Measurements from ENCODE around the gene SLC8A1. TPM values are rescaled to one million over a fixed set of nuclear protein-coding genes. Genes with fewer than 3 reads are reported as not detected.

The SLC8A1 gene
- total RNA-seq, 1 experiment from 2014 or later, result not detected

- Histone ChIP-seq H3K27me3 (replicated peaks; ENCODE audit: insufficient read depth, low read depth, low read length, poor library complexity) (peaks cover 15% of the 10 kb centered on the region), H3K36me3 (ENCODE audit: insufficient read depth, low read length, poor library complexity, severe bottlenecking) (no peaks in the 10 kb centered on the region), H3K4me1 (ENCODE audit: insufficient read depth, low read length, poor library complexity, severe bottlenecking) (no peaks in the 10 kb centered on the region), H3K4me3 (ENCODE audit: low read depth, low read length, poor library complexity, severe bottlenecking) (no peak overlapping the region), H3K27ac (ENCODE audit: low read depth, low read length, poor library complexity, severe bottlenecking) (no peak overlapping the region), H3K9me3 (ENCODE audit: low read depth, low read length, poor library complexity, severe bottlenecking) (no peaks in the 10 kb centered on the region)
- intact Hi-C loops (cut with micrococcal nuclease; ENCODE audit: unreplicated experiment), result no loop called here
- no TSS peak for BruUV-seq (replicated peaks)
- CTCF ChIA-PET, result no interaction called here
- TF ChIP-seq CTCF (conservative IDR thresholded peaks at IDR 0.05; ENCODE audit: low read depth, low read length) (no peak), EZH2 (IDR thresholded peaks at IDR 0.05; ENCODE audit: borderline replicate concordance, low read depth, low read length, poor library complexity, severe bottlenecking) (no peak)
- POLR2A ChIA-PET (ENCODE audit: low non-redundant PET), result no interaction called here
- no peak for DNase-seq (ENCODE audit: low spot score)
These were observed 67.7 kb downstream of the SLC8A1 start for GRCh38 chr2:40384233-40384632.

DNA sequence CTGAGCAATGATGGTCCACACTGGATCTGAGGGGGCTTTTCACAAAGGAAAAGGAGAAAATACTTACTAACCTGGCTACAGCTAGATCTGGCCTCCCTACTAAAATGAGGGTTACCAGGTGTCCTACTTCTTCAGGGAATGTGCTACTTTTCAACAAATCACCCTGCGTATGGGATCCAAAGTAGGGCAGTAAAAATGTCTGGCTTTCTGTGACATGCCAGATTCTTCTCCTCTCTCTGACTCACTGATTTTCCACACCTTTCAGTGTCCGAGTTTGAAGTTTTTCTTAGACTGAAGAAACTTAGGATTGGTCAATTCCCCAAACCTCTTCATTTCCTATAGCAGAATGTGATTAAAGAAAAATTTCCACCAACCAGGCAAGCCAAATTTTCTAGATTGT is 71.2 kb downstream of the SLC8A1 start:
- peaks cover 4% of the 10 kb centered on the region for H3K27me3 ChIP-seq (replicated peaks; ENCODE audit: insufficient read depth, low read depth, low read length, poor library complexity)
- H3K4me3 ChIP-seq (ENCODE audit: low read depth, low read length, poor library complexity, severe bottlenecking), result no peak overlapping the region
- no peaks in the 10 kb centered on the region for H3K9me3 ChIP-seq (ENCODE audit: low read depth, low read length, poor library complexity, severe bottlenecking)
- H3K27ac ChIP-seq (ENCODE audit: low read depth, low read length, poor library complexity, severe bottlenecking), result no peak overlapping the region
- POLR2A ChIA-PET (ENCODE audit: low non-redundant PET), result no interaction called here
- intact Hi-C loops (cut with micrococcal nuclease; ENCODE audit: unreplicated experiment), result no loop called here
- no peak for DNase-seq (ENCODE audit: low spot score)
- no peaks in the 10 kb centered on the region for H3K36me3 ChIP-seq (ENCODE audit: insufficient read depth, low read length, poor library complexity, severe bottlenecking)
- BruUV-seq (replicated peaks), result no TSS peak
- TF ChIP-seq CTCF (conservative IDR thresholded peaks at IDR 0.05; ENCODE audit: low read depth, low read length) (no peak), EZH2 (IDR thresholded peaks at IDR 0.05; ENCODE audit: borderline replicate concordance, low read depth, low read length, poor library complexity, severe bottlenecking) (no peak)
- no peaks in the 10 kb centered on the region for H3K4me1 ChIP-seq (ENCODE audit: insufficient read depth, low read length, poor library complexity, severe bottlenecking)
- CTCF ChIA-PET, result no interaction called here

GRCh38 chr2:40380041-40380440 is 71.8 kb downstream of the SLC8A1 start:
- Histone ChIP-seq H3K4me1 (ENCODE audit: insufficient read depth, low read length, poor library complexity, severe bottlenecking) (no peaks in the 10 kb centered on the region), H3K9me3 (ENCODE audit: low read depth, low read length, poor library complexity, severe bottlenecking) (no peaks in the 10 kb centered on the region), H3K4me3 (ENCODE audit: low read depth, low read length, poor library complexity, severe bottlenecking) (no peak overlapping the region), H3K27me3 (replicated peaks; ENCODE audit: insufficient read depth, low read depth, low read length, poor library complexity) (peaks cover 4% of the 10 kb centered on the region), H3K27ac (ENCODE audit: low read depth, low read length, poor library complexity, severe bottlenecking) (no peak overlapping the region), H3K36me3 (ENCODE audit: insufficient read depth, low read length, poor library complexity, severe bottlenecking) (no peaks in the 10 kb centered on the region)
- CTCF ChIA-PET, result no interaction called here
- intact Hi-C loops (cut with micrococcal nuclease; ENCODE audit: unreplicated experiment), result no loop called here
- no peak for DNase-seq (ENCODE audit: low spot score)
- no TSS peak for BruUV-seq (replicated peaks)
- no peak for TF ChIP-seq CTCF (conservative IDR thresholded peaks at IDR 0.05; ENCODE audit: low read depth, low read length)
- TF ChIP-seq EZH2 (IDR thresholded peaks at IDR 0.05; ENCODE audit: borderline replicate concordance, low read depth, low read length, poor library complexity, severe bottlenecking), result no peak
- POLR2A ChIA-PET (ENCODE audit: low non-redundant PET), result no interaction called here
